Naive thymus-derived CD8-positive, alpha-beta T cell (primary cell): Measurements from ENCODE around the gene PLXNA4. TPM values are rescaled to one million over a fixed set of nuclear protein-coding genes. Genes with fewer than 3 reads are reported as not detected.

Source experiments
- ATAC-seq, 2 donors: fragments of 150-1000 bp; cut with Tn5 transposase in 1 of 2; sonication (Bioruptor Pico), chemical (Tn5 transposase) in 1 of 2; 1 replicate in 1 of 2; 2 replicates in 1 of 2; pipeline ENCODE4 v1.10.0; 2021; ENCODE audit warnings: mild to moderate bottlenecking in 2 of 2, moderate library complexity in 2 of 2
- POLR2A ChIA-PET: fragments of 350-600 bp; sonication (Branson Sonifier 250); formaldehyde crosslinking; loops from one replicate; lab custom pipeline; 2021; ENCODE audit warnings: antibody characterized with exemption; lab: Charles Lee
- DNase-seq, 10 donors: peaks; one replicate each; pipeline versions ENCODE4 v3.0.0 to v3.0.0-alpha.2; 2020 to 2022
- H3K27ac Mint-ChIP-seq, 10 donors: one replicate each; pipeline ENCODE4 v1.8.0; 2020 to 2022; ENCODE audit warnings: mild to moderate bottlenecking in 10 of 10, mixed read lengths in 10 of 10, moderate library complexity in 4 of 10, inconsistent platforms in 1 of 10
- H3K27me3 Mint-ChIP-seq, 5 donors: one replicate each; pipeline ENCODE4 v1.8.0; 2021 to 2022; ENCODE audit warnings: mixed read lengths in 5 of 5
- H3K36me3 Mint-ChIP-seq, 3 donors: one replicate each; pipeline ENCODE4 v1.8.0; 2020 to 2022; ENCODE audit warnings: mixed read lengths in 3 of 3, mild to moderate bottlenecking in 2 of 3, inconsistent platforms in 1 of 3
- H3K4me1 Mint-ChIP-seq, 4 donors: one replicate each; pipeline ENCODE4 v1.8.0; 2021 to 2022; ENCODE audit warnings: mixed read lengths in 4 of 4
- H3K4me3 Mint-ChIP-seq, 10 donors: one replicate each; pipeline ENCODE4 v1.8.0; 2020 to 2022; ENCODE audit warnings: mild to moderate bottlenecking in 10 of 10, mixed read lengths in 10 of 10, moderate library complexity in 6 of 10, inconsistent platforms in 1 of 10
- H3K9me3 Mint-ChIP-seq, 9 donors: one replicate each; pipeline ENCODE4 v1.8.0; 2020 to 2022; ENCODE audit warnings: mixed read lengths in 9 of 9, mild to moderate bottlenecking in 3 of 9, inconsistent platforms in 1 of 9, moderate library complexity in 1 of 9
- polyA plus RNA-seq, 3 donors: library from polyadenylated mRNA; unstranded; fragments of 300-500 nt; fragmentation: Illumina TruSeq; gene quantifications; one replicate each; pipeline ENCODE4 v1.2.3, GENCODE V29; 2021
- total RNA-seq, 8 experiments: library from RNA in 2 of 8; stranded (reverse) in 2 of 8; gene quantifications; one replicate each; pipeline ENCODE4 v1.2.3 and lab custom pipeline; 2021 to 2026

Gene PLXNA4
- total and polyA plus RNA-seq, 5 experiments from 2014 or later: 0.05 to 1.2 (median 0.27) TPM

GRCh38 chr7:132345543-132346129, 230.6 kb downstream of the PLXNA4 start:
- POLR2A ChIA-PET: no interaction called here
- H3K36me3 Mint-ChIP-seq: no peaks in the 10 kb centered on the region
- DNase-seq (no peak), ATAC-seq (no peak)
- peaks cover 0 to 2% (median 0%) of the 10 kb centered on the region in 4 donors for H3K4me1 Mint-ChIP-seq
- H3K27me3 Mint-ChIP-seq: peaks cover 6 to 29% (median 12%) of the 10 kb centered on the region in 5 donors
- no peak overlapping the region for H3K27ac Mint-ChIP-seq
- no peaks in the 10 kb centered on the region for H3K9me3 Mint-ChIP-seq
- H3K4me3 Mint-ChIP-seq: no peak overlapping the region

GRCh38 chr7:132345030-132345429, 231.2 kb downstream of the PLXNA4 start:
- POLR2A ChIA-PET: no interaction called here
- Mint-ChIP-seq H3K9me3 (no peaks in the 10 kb centered on the region), H3K4me1 (peaks cover 0 to 2% (median 0%) of the 10 kb centered on the region in 4 donors), H3K27ac (no peak overlapping the region), H3K4me3 (no peak overlapping the region), H3K27me3 (peaks cover 6 to 29% (median 12%) of the 10 kb centered on the region in 5 donors), H3K36me3 (no peaks in the 10 kb centered on the region)
- no peak for ATAC-seq
- no peak for DNase-seq

GRCh38 chr7:132343199-132343598, 233.1 kb downstream of the PLXNA4 start:
- Mint-ChIP-seq H3K9me3 (no peaks in the 10 kb centered on the region), H3K27me3 (peaks cover 6 to 16% (median 8%) of the 10 kb centered on the region in 5 donors), H3K4me1 (peaks cover 0 to 2% (median 0%) of the 10 kb centered on the region in 4 donors), H3K4me3 (no peak overlapping the region), H3K36me3 (no peaks in the 10 kb centered on the region), H3K27ac (no peak overlapping the region)
- POLR2A ChIA-PET: no interaction called here
- no peak for DNase-seq
- no peak for ATAC-seq

- DNase-seq (no peak), ATAC-seq (no peak)
- H3K4me3 Mint-ChIP-seq: no peak overlapping the region
- H3K36me3 Mint-ChIP-seq: no peaks in the 10 kb centered on the region
- POLR2A ChIA-PET: no interaction called here
- no peaks in the 10 kb centered on the region for H3K4me1 Mint-ChIP-seq
- H3K9me3 Mint-ChIP-seq: no peaks in the 10 kb centered on the region
- H3K27ac Mint-ChIP-seq: no peak overlapping the region
- H3K27me3 Mint-ChIP-seq: peaks cover 0 to 17% (median 2%) of the 10 kb centered on the region in 5 donors
Observed at GRCh38 chr7:132337450-132338080, 238.7 kb downstream of the PLXNA4 start.

GRCh38 chr7:132336797-132337196, 239.5 kb downstream of the PLXNA4 start:
- no peaks in the 10 kb centered on the region for H3K9me3 Mint-ChIP-seq
- H3K4me1 Mint-ChIP-seq: no peaks in the 10 kb centered on the region
- no peak overlapping the region for H3K27ac Mint-ChIP-seq
- H3K36me3 Mint-ChIP-seq: no peaks in the 10 kb centered on the region
- H3K27me3 Mint-ChIP-seq: peaks cover 0 to 17% (median 2%) of the 10 kb centered on the region in 5 donors
- DNase-seq: no peak
- H3K4me3 Mint-ChIP-seq: no peak overlapping the region
- no peak for ATAC-seq
- POLR2A ChIA-PET: no interaction called here

- ATAC-seq (no peak), DNase-seq (no peak)
- no peaks in the 10 kb centered on the region for H3K4me1 Mint-ChIP-seq
- no peaks in the 10 kb centered on the region for H3K36me3 Mint-ChIP-seq
- POLR2A ChIA-PET: no interaction called here
- H3K9me3 Mint-ChIP-seq: no peaks in the 10 kb centered on the region
- no peak overlapping the region for H3K27ac Mint-ChIP-seq
- H3K27me3 Mint-ChIP-seq: peaks cover 0 to 17% (median 6%) of the 10 kb centered on the region in 5 donors
- no peak overlapping the region for H3K4me3 Mint-ChIP-seq
Observed at GRCh38 chr7:132333301-132333700, 243.0 kb downstream of the PLXNA4 start.

- DNase-seq: no peak
- H3K9me3 Mint-ChIP-seq: no peaks in the 10 kb centered on the region
- POLR2A ChIA-PET: no interaction called here
- peaks cover 2 to 11% (median 9%) of the 10 kb centered on the region in 5 donors for H3K27me3 Mint-ChIP-seq
- no peak overlapping the region for H3K27ac Mint-ChIP-seq
- no peaks in the 10 kb centered on the region for H3K36me3 Mint-ChIP-seq
- ATAC-seq: no peak
- no peak overlapping the region for H3K4me3 Mint-ChIP-seq
- H3K4me1 Mint-ChIP-seq: no peaks in the 10 kb centered on the region
Observed at GRCh38 chr7:132328760-132329159, 247.5 kb downstream of the PLXNA4 start.

- Mint-ChIP-seq H3K27ac (no peak overlapping the region), H3K4me3 (no peak overlapping the region), H3K9me3 (no peaks in the 10 kb centered on the region), H3K27me3 (peaks cover 2 to 11% (median 9%) of the 10 kb centered on the region in 5 donors), H3K36me3 (no peaks in the 10 kb centered on the region), H3K4me1 (no peaks in the 10 kb centered on the region)
- no peak for ATAC-seq
- POLR2A ChIA-PET: no interaction called here
- no peak for DNase-seq
Observed at GRCh38 chr7:132328047-132328620, 248.1 kb downstream of the PLXNA4 start.

GRCh38 chr7:132326878-132327589, 249.2 kb downstream of the PLXNA4 start:
- H3K27me3 Mint-ChIP-seq: peaks cover 2 to 11% (median 9%) of the 10 kb centered on the region in 5 donors
- POLR2A ChIA-PET: no interaction called here
- ATAC-seq (no peak), DNase-seq (no peak)
- no peaks in the 10 kb centered on the region for H3K36me3 Mint-ChIP-seq
- no peaks in the 10 kb centered on the region for H3K9me3 Mint-ChIP-seq
- H3K27ac Mint-ChIP-seq: no peak overlapping the region
- H3K4me1 Mint-ChIP-seq: no peaks in the 10 kb centered on the region
- no peak overlapping the region for H3K4me3 Mint-ChIP-seq

- Mint-ChIP-seq H3K36me3 (peaks cover 0 to 4% (median 0%) of the 10 kb centered on the region in 3 donors), H3K4me3 (no peak overlapping the region), H3K27ac (no peak overlapping the region), H3K27me3 (peaks cover 16 to 42% (median 30%) of the 10 kb centered on the region in 5 donors), H3K4me1 (peaks cover 7 to 16% (median 8%) of the 10 kb centered on the region in 4 donors), H3K9me3 (peaks cover 0 to 3% (median 0%) of the 10 kb centered on the region in 9 donors)
- no peak for ATAC-seq
- DNase-seq: no peak
- POLR2A ChIA-PET: no interaction called here
Observed at GRCh38 chr7:132322970-132323369, 253.3 kb downstream of the PLXNA4 start.

- POLR2A ChIA-PET: interaction anchor here (0.6 kb wide), 1 partner anchor 106 kb away, joined by 4 read pairs; no protein-coding TSS in a partner anchor
- Mint-ChIP-seq H3K27ac (no peak overlapping the region), H3K36me3 (peaks cover 0 to 10% (median 0%) of the 10 kb centered on the region in 3 donors), H3K27me3 (peaks cover 19 to 52% (median 37%) of the 10 kb centered on the region in 5 donors), H3K4me3 (no peak overlapping the region), H3K9me3 (peaks cover 0 to 12% (median 5%) of the 10 kb centered on the region in 9 donors), H3K4me1 (peaks cover 7 to 16% (median 10%) of the 10 kb centered on the region in 4 donors)
- ATAC-seq (no peak), DNase-seq (no peak)
Observed at GRCh38 chr7:132321387-132321786, 254.9 kb downstream of the PLXNA4 start.

GRCh38 chr7:132319481-132319880, 256.8 kb downstream of the PLXNA4 start:
- H3K27ac Mint-ChIP-seq: peak overlapping the region in 1 of 10 donors; percentile 23
- H3K36me3 Mint-ChIP-seq: peaks cover 0 to 10% (median 0%) of the 10 kb centered on the region in 3 donors
- ATAC-seq (no peak), DNase-seq (no peak)
- POLR2A ChIA-PET: no interaction called here
- H3K4me1 Mint-ChIP-seq: peaks cover 7 to 16% (median 11%) of the 10 kb centered on the region in 4 donors
- H3K27me3 Mint-ChIP-seq: peaks cover 17 to 58% (median 37%) of the 10 kb centered on the region in 5 donors
- H3K9me3 Mint-ChIP-seq: peaks cover 0 to 13% (median 5%) of the 10 kb centered on the region in 9 donors
- peak overlapping the region in 3 of 10 donors; percentile 15 to 63 (median 62) for H3K4me3 Mint-ChIP-seq
